A549 (cell line): Measurements from ENCODE around the gene ERVW-1. TPM values are rescaled to one million over a fixed set of nuclear protein-coding genes. Genes with fewer than 3 reads are reported as not detected.

ENCODE experiments used
- ATAC-seq, 2 experiments: fragments of 200-7000 bp in 1 of 2; fragments of >200 bp in 1 of 2; cut with Nextera tagmentation in 1 of 2; cut with Tn5 transposase in 1 of 2; 3 replicates each; pipeline versions ENCODE4 v1.8.0 to v1.9.1; 2018 to 2020; ENCODE audit warnings: mild to moderate bottlenecking in 1 of 2, moderate library complexity in 1 of 2
- CTCF ChIA-PET: fragments of 300-600 bp; sonication (Branson Sonifier 250); formaldehyde crosslinking; extraction: SDS; loops from one replicate; lab custom pipeline; 2021; ENCODE audit warnings: antibody characterized with exemption, inconsistent platforms; lab: Yijun Ruan, JAX
- POLR2A ChIA-PET: fragments of 350-600 bp; formaldehyde crosslinking; extraction: SDS; loops from one replicate; lab custom pipeline; 2021; ENCODE audit warnings: antibody characterized with exemption, inconsistent platforms; lab: Yijun Ruan, JAX
- DNase-seq, 2 experiments: peaks; one replicate each; pipeline versions ENCODE4 v3.0.0 to v3.0.0-alpha.2; 2011 to 2016; ENCODE audit warnings: low read depth in 1 of 2, low spot score in 1 of 2
- FAIRE-seq: peaks from 2 replicates; lab custom pipeline; 2011; peaks lifted over from hg19 to GRCh38; lab: Jason Lieb, UNC
- H3K27ac ChIP-seq, 2 experiments: fragments of >200 bp; sonication (Bioruptor Twin); formaldehyde crosslinking; 3 replicates each; pipeline ENCODE4 v1.5.1; 2016 to 2017
- H3K4me1 ChIP-seq: fragments of >200 bp; sonication (Bioruptor Twin); formaldehyde crosslinking; 3 replicates; pipeline ENCODE4 v1.6.1; 2016
- H3K4me2 ChIP-seq: fragments of >200 bp; sonication (Bioruptor Twin); formaldehyde crosslinking; 3 replicates; pipeline ENCODE4 v1.6.1; 2016
- H3K4me3 ChIP-seq: fragments of >200 bp; sonication (Bioruptor Twin); formaldehyde crosslinking; 3 replicates; pipeline ENCODE4 v1.5.1; 2016
- H3K9me3 ChIP-seq: fragments of >200 bp; sonication (Bioruptor Twin); formaldehyde crosslinking; 3 replicates; pipeline ENCODE4 v1.6.1; 2016
- ATOH8 ChIP-seq: fragments of 250-450 bp; sonication (Bioruptor Pico); IDR thresholded peaks from 2 replicates; pipeline ENCODE4 v1.5.0; 2020; ENCODE audit warnings: low read depth, mild to moderate bottlenecking, moderate library complexity
- CBX2 ChIP-seq: fragments of 200-600 bp; sonication (generic); IDR thresholded peaks from 2 replicates; pipeline ENCODE4 v1.6.1; 2016; ENCODE audit warnings: low read depth, mild to moderate bottlenecking, borderline replicate concordance
- CBX8 ChIP-seq: fragments of 200-600 bp; sonication (generic); IDR thresholded peaks from 2 replicates; pipeline ENCODE4 v1.6.1; 2016
- CEBPB ChIP-seq, 2 experiments: fragments of >200 bp in 1 of 2; sonication (Bioruptor Twin) in 1 of 2; formaldehyde crosslinking in 1 of 2; IDR thresholded peaks; 2 replicates each; pipeline ENCODE4 v1.6.1; 2012 to 2016
- EHMT2 ChIP-seq: fragments of 200-600 bp; sonication (generic); IDR thresholded peaks from 2 replicates; pipeline ENCODE4 v1.6.1; 2016; ENCODE audit warnings: antibody characterized with exemption, low read depth, mild to moderate bottlenecking, moderate library complexity
- ESRRA ChIP-seq: fragments of 150-350 bp; IDR thresholded peaks from 2 replicates; pipeline ENCODE4 v1.6.1; 2014; ENCODE audit warnings: mild to moderate bottlenecking, low read length, borderline replicate concordance
- GATA3 ChIP-seq: IDR thresholded peaks from 2 replicates; pipeline ENCODE4 v1.6.1; 2012; ENCODE audit warnings: borderline replicate concordance
- HDAC2 ChIP-seq: fragments of 200-600 bp; sonication (generic); IDR thresholded peaks from 2 replicates; pipeline ENCODE4 v1.6.1; 2016
- HES2 ChIP-seq: fragments of >200 bp; sonication (Bioruptor Twin); formaldehyde crosslinking; IDR thresholded peaks from 2 replicates; pipeline ENCODE4 v1.6.1; 2016
- HEYL ChIP-seq: fragments of 250-450 bp; sonication (Bioruptor Pico); IDR thresholded peaks from 2 replicates; pipeline ENCODE4 v1.8.0; 2021; ENCODE audit warnings: mild to moderate bottlenecking, moderate library complexity
- JUN ChIP-seq, 2 experiments: fragments of >200 bp; sonication (Bioruptor Twin); formaldehyde crosslinking; IDR thresholded peaks; 2 replicates in 1 of 2; 3 replicates in 1 of 2; pipeline ENCODE4 v1.6.1; 2016 to 2017
- JUNB ChIP-seq: fragments of >200 bp; sonication (Bioruptor Twin); formaldehyde crosslinking; IDR thresholded peaks from 2 replicates; pipeline ENCODE4 v1.6.1; 2016
- KDM1A ChIP-seq: fragments of 200-600 bp; sonication (generic); IDR thresholded peaks from 2 replicates; pipeline ENCODE4 v1.6.1; 2016; ENCODE audit warnings: low read depth, mild to moderate bottlenecking
- KDM5A ChIP-seq: fragments of 200-600 bp; sonication (generic); IDR thresholded peaks from 2 replicates; pipeline ENCODE4 v1.6.1; 2016; ENCODE audit warnings: antibody characterized with exemption, mild to moderate bottlenecking
- MAX ChIP-seq: IDR thresholded peaks from 2 replicates; pipeline ENCODE4 v1.6.1; 2012
- NPAS2 ChIP-seq: fragments of 250-450 bp; sonication (Bioruptor Pico); IDR thresholded peaks from 2 replicates; pipeline ENCODE4 v1.8.0; 2022; ENCODE audit warnings: mild to moderate bottlenecking, moderate library complexity, borderline replicate concordance
- PBX3 ChIP-seq: IDR thresholded peaks from 2 replicates; pipeline ENCODE4 v1.6.1; 2012
- POLR2AphosphoS2 ChIP-seq: conservative IDR thresholded peaks from 2 replicates; pipeline ENCODE4 v1.6.1; 2012; ENCODE audit warnings: low read length, improper control_type of control experiment, inconsistent platforms
- RAD21 ChIP-seq, 2 experiments: fragments of >200 bp in 1 of 2; sonication (Bioruptor Twin) in 1 of 2; formaldehyde crosslinking in 1 of 2; IDR thresholded peaks in 1 of 2; conservative IDR thresholded peaks in 1 of 2; 2 replicates in 1 of 2; 3 replicates in 1 of 2; pipeline ENCODE4 v1.6.1; 2012 to 2018; ENCODE audit warnings: inconsistent platforms in 1 of 2
- RCOR1 ChIP-seq: fragments of 150-350 bp; IDR thresholded peaks from 2 replicates; pipeline ENCODE4 v1.6.1; 2014; ENCODE audit warnings: antibody characterized with exemption, low read length, low read depth
- RFX5 ChIP-seq: fragments of 450-650 bp; IDR thresholded peaks from 2 replicates; pipeline ENCODE4 v1.7.1; 2014; ENCODE audit warnings: antibody characterized with exemption, mild to moderate bottlenecking, moderate library complexity
- RNF2 ChIP-seq: fragments of 200-600 bp; sonication (generic); IDR thresholded peaks from 2 replicates; pipeline ENCODE4 v1.6.1; 2016; ENCODE audit warnings: low read depth, mild to moderate bottlenecking, antibody characterized with exemption, moderate library complexity, borderline replicate concordance
- SREBF2 ChIP-seq: fragments of 450-650 bp; IDR thresholded peaks from 2 replicates; pipeline ENCODE4 v1.6.1; 2014; ENCODE audit warnings: mild to moderate bottlenecking, moderate library complexity
- TFCP2L1 ChIP-seq: fragments of 250-450 bp; sonication (Bioruptor Pico); IDR thresholded peaks from 2 replicates; pipeline ENCODE4 v1.5.0; 2021; ENCODE audit warnings: mild to moderate bottlenecking
- TP53 ChIP-seq: fragments of 250-450 bp; sonication (Bioruptor Pico); IDR thresholded peaks from 2 replicates; pipeline ENCODE4 v1.5.0; 2021; ENCODE audit warnings: mild to moderate bottlenecking, moderate library complexity
- ZFP36 ChIP-seq: fragments of 450-650 bp; IDR thresholded peaks from 2 replicates; pipeline ENCODE4 v1.6.1; 2014; ENCODE audit warnings: borderline replicate concordance; ENCODE audit not compliant: partially characterized antibody
- ZNF302 ChIP-seq: fragments of 250-450 bp; sonication (Bioruptor Pico); IDR thresholded peaks from 2 replicates; pipeline ENCODE4 v1.9.0; 2021; ENCODE audit warnings: inconsistent platforms, mild to moderate bottlenecking, moderate library complexity
- ZSCAN20 ChIP-seq: fragments of 250-450 bp; sonication (Bioruptor Pico); IDR thresholded peaks from 2 replicates; pipeline ENCODE4 v1.8.0; 2022; ENCODE audit warnings: mild to moderate bottlenecking, moderate library complexity
- WGBS: methylation state at CpG from one replicate; pipeline ENCODE4 v1.1.6; 2017; ENCODE audit errors: missing lambda C conversion rate; 5-methylcytosine and 5-hydroxymethylcytosine counted together
- polyA plus RNA-seq, 4 experiments: library from polyadenylated mRNA; depleted of rRNA in 3 of 4; stranded (reverse); fragments of >200 nt; fragmentation: RNase III in 1 of 4; extraction: RNeasy Plus Mini Kit Qiagen cat#74134 plus additional on column Dnase treatment in 1 of 4; gene quantifications; 2 replicates in 3 of 4; 3 replicates in 1 of 4; pipeline ENCODE4 v1.2.3, GENCODE V29; 2011 to 2017

ERVW-1 gene
- polyA plus RNA-seq, 2 of the 4 experiments (the other 2 are of a cell fraction), result not detected

GRCh38 chr7:92460510-92460909, 17.2 kb downstream of the ERVW-1 start (continued):
- no peak for TF ChIP-seq GATA3
- TF ChIP-seq ZSCAN20 (CRISPR knock-in tag), result no peak
- TF ChIP-seq, all 56 proteins: peak for 0

- 75% methylated on average over 2 of the region's 2 CpGs for WGBS
- ATAC-seq (no peak), DNase-seq (no peak), FAIRE-seq (no peak)
- 0 out of 3 replicates have a peak, but pooled peaks cover 4% of the 10 kb centered on the region for H3K4me1 ChIP-seq
- ChIA-PET POLR2A (no interaction called here), CTCF (interaction anchor here (1.8 to 2.1 kb wide), 3 partner anchors 9 to 35 kb away, joined by 7 to 14 read pairs (median 10); partner anchors contain the start of gene GATAD1)
- no peak overlapping the region for H3K27ac ChIP-seq
- no peak overlapping the region for H3K4me3 ChIP-seq
- TF ChIP-seq TP53 (CRISPR knock-in tag), result no peak
- TF ChIP-seq EHMT2, result no peak
- TF ChIP-seq HEYL (CRISPR knock-in tag), result no peak
- TF ChIP-seq RNF2, result no peak
- no peak for TF ChIP-seq KDM1A
- no peak for TF ChIP-seq KDM5A
- TF ChIP-seq SREBF2, result no peak
- TF ChIP-seq HES2, result no peak
- no peak for TF ChIP-seq RCOR1
- TF ChIP-seq ESRRA, result no peak
- TF ChIP-seq ZFP36, result no peak
- TF ChIP-seq CBX2, result no peak
- no peak for TF ChIP-seq NPAS2 (CRISPR knock-in tag)
- no peak overlapping the region for H3K4me2 ChIP-seq
- H3K9me3 ChIP-seq, result no peaks in the 10 kb centered on the region
These were observed 17.6 kb downstream of the ERVW-1 start for GRCh38 chr7:92460109-92460508.

GRCh38 chr7:92456236-92456635, 21.5 kb downstream of the ERVW-1 start:
- H3K4me1 ChIP-seq, result 0 out of 3 replicates have a peak, but pooled peaks cover 4% of the 10 kb centered on the region
- ChIA-PET POLR2A (no interaction called here), CTCF (no interaction called here)
- H3K27ac ChIP-seq, result no peak overlapping the region
- H3K4me2 ChIP-seq, result no peak overlapping the region
- FAIRE-seq (no peak), ATAC-seq (no peak), DNase-seq (no peak)
- TF ChIP-seq MAX (no peak), JUN (IDR thresholded peaks at IDR 0.05) (no peak)
- H3K4me3 ChIP-seq, result no peak overlapping the region
- H3K9me3 ChIP-seq, result no peaks in the 10 kb centered on the region
- WGBS, result 100% methylated on average over 2 of the region's 2 CpGs

- Histone ChIP-seq H3K4me3 (no peak overlapping the region), H3K4me1 (peaks cover 18% of the 10 kb centered on the region), H3K27ac (no peak overlapping the region), H3K9me3 (no peaks in the 10 kb centered on the region), H3K4me2 (no peak overlapping the region)
- ChIA-PET CTCF (interaction anchor here (2.1 kb wide), 1 partner anchor 10 kb away, joined by 10 read pairs; no protein-coding TSS in a partner anchor), POLR2A (no interaction called here)
- no peak for FAIRE-seq
- TF ChIP-seq PBX3 (no peak), ATOH8 (CRISPR knock-in tag) (no peak), CBX2 (no peak), RAD21 (conservative IDR thresholded peaks at IDR 0.05 in 1 of 2, IDR thresholded peaks at IDR 0.05 in 1 of 2) (no peak), ZNF302 (CRISPR knock-in tag) (no peak), KDM5A (no peak), RNF2 (no peak), JUNB (no peak), RFX5 (no peak), CEBPB (IDR thresholded peaks at IDR 0.05) (no peak), RCOR1 (no peak), TFCP2L1 (CRISPR knock-in tag) (no peak), POLR2AphosphoS2 (no peak), HDAC2 (no peak), ZFP36 (no peak), CBX8 (no peak)
- DNase-seq, result no peak
- ATAC-seq, result no peak
- WGBS, result 93% methylated on average over 2 of the region's 2 CpGs
These were observed 26.1 kb downstream of the ERVW-1 start for GRCh38 chr7:92451645-92452044.
